HG03066 (cell line): ENCODE results near the gene CEMP1.

ENCODE experiments used
- ATAC-seq: cut with Tn5 transposase; IDR thresholded peaks from one replicate; pipeline ENCODE4 v1.9.1; 2021; ENCODE audit warnings: low read depth; ENCODE audit not compliant: unreplicated experiment

CEMP1 gene

GRCh38 chr16:2520784-2521531 lies 10.2 kb downstream of the CEMP1 start:
- no peak for ATAC-seq

DNA sequence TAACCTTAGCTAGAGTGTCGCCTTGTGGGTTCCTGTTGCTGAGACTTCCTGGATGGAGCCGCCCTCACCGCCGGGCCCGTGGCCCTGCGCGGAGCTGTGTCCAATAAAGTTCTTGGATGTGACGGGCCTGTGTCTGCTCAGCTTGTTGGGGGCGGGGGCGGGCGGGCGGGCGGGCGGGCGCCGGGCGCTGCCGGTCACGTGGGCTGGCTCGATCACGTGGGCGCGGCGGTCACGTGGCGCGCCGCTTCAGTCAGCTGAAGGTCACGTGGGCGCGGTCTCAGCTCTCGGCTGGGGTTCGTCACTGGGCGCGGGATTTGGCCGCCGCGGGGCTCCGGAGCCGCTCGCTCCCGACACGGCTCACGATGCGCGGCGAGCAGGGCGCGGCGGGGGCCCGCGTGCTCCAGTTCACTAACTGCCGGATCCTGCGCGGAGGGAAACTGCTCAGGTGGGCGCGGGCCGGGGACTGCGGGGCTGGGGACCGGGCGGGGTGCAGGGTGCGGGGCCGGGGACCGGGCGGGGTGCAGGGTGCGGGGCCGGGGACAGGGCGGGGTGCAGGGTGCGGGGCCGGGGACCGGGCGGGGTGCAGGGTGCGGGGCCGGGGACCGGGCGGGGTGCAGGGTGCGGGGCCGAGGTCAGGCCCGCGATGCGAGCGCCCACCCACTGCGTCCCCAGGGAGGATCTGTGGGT lies 11.0 kb downstream of the CEMP1 start, which contains the start of gene AMDHD2:
Gene AMDHD2 (plus strand): TSS at position 275 of the 687 bp plus-strand sequence. CDS start 88 bp downstream, at position 363.
- no peak for ATAC-seq

GRCh38 chr16:2519711-2520080 lies 11.5 kb downstream of the CEMP1 start:
- no peak for ATAC-seq

GRCh38 chr16:2518823-2519710 lies 12.1 kb downstream of the CEMP1 start:
- no peak for ATAC-seq

DNA sequence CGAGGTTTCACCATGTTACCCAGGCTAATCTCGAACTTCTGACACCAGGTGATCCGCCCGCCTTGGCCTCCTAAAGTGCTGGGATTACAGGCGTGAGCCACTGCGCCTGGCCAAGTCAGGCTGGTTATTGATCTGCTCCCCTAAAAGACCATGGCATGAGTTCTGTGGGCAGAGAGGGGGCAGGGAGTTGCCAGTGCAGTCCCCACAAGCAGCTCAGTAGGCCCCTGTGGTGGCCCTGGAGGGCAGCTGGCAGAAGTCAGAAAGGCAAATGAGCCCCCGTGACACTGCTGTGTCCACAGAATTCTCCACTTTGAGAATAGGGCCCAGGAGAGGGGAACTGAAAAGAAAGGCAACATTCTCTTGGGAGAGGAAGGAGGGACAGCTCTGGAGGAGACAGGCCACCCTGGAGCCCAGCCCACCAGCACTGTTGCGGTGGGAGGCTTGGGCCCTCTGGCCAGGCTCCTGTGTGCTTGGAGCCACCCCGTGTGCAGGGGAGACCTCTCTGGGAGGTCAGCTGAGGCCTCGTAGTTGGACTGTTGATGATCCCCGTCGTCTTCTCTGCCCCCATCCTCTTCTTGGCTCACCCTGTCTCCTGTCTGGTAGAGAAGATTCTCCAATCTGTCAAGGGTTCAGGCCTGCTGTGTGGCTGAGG lies 13.1 kb downstream of the CEMP1 start:
- ATAC-seq, result no peak

- no peak for ATAC-seq
Measured at GRCh38 chr16:2516391-2517240, 14.6 kb downstream of the CEMP1 start.

- ATAC-seq, result no peak
Measured at GRCh38 chr16:2515180-2515851, 15.9 kb downstream of the CEMP1 start.

- no peak for ATAC-seq
Measured at GRCh38 chr16:2514333-2515179, 16.7 kb downstream of the CEMP1 start.

DNA sequence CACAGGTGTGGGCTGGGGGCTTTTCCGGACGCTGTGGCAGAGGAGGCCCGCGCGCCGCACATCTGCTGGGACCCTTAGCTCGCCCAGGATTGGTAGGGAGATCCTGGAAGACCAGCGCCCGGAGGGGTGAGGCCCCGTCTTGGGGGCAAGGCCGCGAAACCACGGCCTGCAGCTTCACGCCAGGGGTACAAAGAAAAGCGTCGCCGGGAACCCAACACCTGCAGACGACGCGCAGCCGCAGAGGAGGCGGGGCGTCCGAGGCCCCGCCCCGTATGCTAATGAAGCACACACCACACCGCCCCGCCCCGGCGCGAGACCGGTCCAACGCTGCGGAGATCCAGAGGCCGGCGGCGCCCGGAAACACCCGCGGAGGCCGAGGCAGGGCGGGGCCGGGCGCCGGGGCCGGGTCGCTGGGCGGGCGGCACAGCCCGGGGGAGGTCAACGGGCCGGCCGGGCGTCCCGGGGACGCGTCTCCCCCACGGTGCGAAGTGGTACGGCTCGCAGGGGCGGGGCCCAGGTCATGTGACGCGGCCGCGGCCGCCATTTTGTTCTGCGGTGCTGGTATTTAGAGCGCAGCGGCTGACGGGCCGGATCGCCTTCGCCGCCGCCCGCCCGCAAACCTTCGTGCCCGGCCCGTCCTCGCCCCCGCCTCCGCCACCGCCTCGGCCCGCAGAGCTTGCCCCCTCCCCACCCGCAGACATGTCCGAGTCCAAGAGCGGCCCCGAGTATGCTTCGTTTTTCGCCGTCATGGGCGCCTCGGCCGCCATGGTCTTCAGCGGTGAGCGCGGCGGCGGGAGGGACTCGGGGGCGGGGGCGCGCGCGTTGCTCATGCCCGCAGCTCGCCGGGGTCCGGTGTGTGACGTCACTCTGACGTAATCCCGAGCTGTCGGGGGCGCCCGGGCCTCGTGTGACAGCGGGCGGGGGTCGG lies 17.5 kb downstream of the CEMP1 start, which contains the start of gene ATP6V0C:
Gene ATP6V0C (plus strand): TSS at position 548 of the 928 bp plus-strand sequence. CDS start 152 bp downstream, at position 700.
- peak; percentile 64 for ATAC-seq

DNA sequence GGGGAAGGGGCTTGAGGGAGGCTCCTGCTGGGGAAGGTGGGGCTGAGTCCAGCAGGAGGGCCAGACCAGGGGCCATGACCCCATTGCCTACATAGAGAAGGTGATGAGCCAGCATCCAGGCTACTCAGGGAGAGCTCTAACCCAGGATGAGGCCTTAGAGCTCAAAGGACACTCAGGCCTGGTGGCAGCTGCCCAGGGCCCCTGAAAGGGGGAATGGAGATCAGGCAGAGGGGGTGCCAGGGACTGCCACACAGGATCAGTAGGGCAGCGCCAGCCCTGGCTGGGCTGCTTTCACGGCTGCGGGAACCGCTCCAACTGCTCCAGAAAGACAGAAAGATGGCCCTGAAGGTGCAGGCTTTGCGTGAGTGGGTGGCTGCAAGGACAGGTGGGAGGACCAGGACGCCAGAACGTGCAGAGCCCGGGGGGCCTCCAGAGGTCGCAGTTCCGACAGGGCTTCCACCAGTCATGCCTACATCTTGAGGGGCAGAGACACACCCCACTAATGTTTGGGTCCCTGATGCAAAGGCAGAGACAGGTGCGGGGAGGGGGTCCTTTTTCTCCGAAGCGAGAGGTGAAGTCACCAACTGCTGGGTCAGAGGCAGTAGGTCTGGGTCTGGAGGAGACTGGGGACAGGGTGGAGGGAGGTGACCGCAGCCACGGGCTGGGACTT lies 18.3 kb downstream of the CEMP1 start:
- ATAC-seq, result no peak

GRCh38 chr16:2511996-2512734 lies 19.0 kb downstream of the CEMP1 start:
- no peak for ATAC-seq

- no peak for ATAC-seq
Measured at GRCh38 chr16:2511128-2511800, 19.9 kb downstream of the CEMP1 start.

DNA sequence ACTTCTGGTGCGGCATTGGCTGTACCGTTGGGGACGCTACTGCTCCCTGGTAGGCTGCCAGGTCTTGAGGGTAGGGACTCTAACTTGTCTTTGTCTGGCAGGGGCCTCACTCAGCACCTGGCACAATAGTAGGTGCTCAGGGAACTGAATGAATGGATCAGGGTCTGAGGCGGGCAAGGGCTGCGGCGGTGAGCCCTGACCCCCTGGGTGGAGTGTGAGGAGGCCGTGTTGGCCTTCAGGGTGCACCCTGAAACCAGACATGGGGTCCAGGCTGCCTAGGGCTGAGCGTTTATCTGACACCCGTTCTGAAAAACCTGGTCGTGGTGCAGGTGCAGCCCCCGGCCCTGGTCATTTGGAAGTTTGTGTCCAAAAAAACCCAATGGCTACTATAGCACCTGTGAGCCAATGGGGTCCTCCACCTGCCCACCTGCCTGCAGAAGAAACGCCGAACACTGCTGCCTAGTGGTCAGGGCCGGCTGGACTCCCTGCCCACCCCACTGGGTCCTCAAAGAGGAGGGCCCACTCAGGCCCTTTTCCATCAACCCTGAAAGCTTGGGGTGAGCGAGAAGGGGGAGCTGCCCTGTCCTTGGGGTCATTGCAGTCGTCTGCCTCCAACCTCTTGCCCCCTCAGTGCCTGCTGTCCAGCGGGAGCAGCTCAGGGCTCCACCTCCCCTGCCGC lies 22.3 kb downstream of the CEMP1 start:
- ATAC-seq, result no peak

GRCh38 chr16:2507665-2508064 lies 23.5 kb downstream of the CEMP1 start:
- no peak for ATAC-seq
